ENCODE measurements around the gene ARHGAP42.

GRCh38 chr11:100999756-101000155 lies 312.7 kb downstream of the ARHGAP42 start:
- no peak for TF ChIP-seq CTCF (conservative IDR thresholded peaks at IDR 0.05; ENCODE audit: low read depth, low read length)
- TF ChIP-seq EZH2 (IDR thresholded peaks at IDR 0.05; ENCODE audit: borderline replicate concordance, low read depth, low read length, poor library complexity, severe bottlenecking), result no peak

Measured in A673 (cell line).